PFSK-1 (cell line): Measurements from ENCODE around the gene ZNF485.

Source experiments
- FOXP2 ChIP-seq: optimal IDR thresholded peaks from 2 replicates; pipeline ENCODE3; 2011; ENCODE audit warnings: borderline replicate concordance, control low read depth, inconsistent platforms; ENCODE audit not compliant: insufficient read depth; ENCODE audit errors: extremely low read length, extremely low read depth
- POLR2AphosphoS5 ChIP-seq: IDR thresholded peaks from 2 replicates; pipeline ENCODE4 v1.6.1; 2012; ENCODE audit warnings: low read depth, mild to moderate bottlenecking, control low read depth, low read length, moderate library complexity
- TAF1 ChIP-seq: IDR thresholded peaks from 2 replicates; pipeline ENCODE4 v1.6.1; 2012; ENCODE audit warnings: low read length, control low read depth, borderline replicate concordance; ENCODE audit not compliant: insufficient read depth
- TF ChIP-seq, protein P1 (sequence below), 2 experiments: IDR thresholded peaks; 2 replicates each; pipeline versions ENCODE4 v1.6.1 to v1.8.0; 2011 to 2012; ENCODE audit warnings: low read depth in 2 of 2, low read length in 2 of 2, control low read depth in 1 of 2, inconsistent platforms in 1 of 2, mild to moderate bottlenecking in 1 of 2, moderate library complexity in 1 of 2; ENCODE audit not compliant: insufficient read depth in 1 of 2

DNA sequence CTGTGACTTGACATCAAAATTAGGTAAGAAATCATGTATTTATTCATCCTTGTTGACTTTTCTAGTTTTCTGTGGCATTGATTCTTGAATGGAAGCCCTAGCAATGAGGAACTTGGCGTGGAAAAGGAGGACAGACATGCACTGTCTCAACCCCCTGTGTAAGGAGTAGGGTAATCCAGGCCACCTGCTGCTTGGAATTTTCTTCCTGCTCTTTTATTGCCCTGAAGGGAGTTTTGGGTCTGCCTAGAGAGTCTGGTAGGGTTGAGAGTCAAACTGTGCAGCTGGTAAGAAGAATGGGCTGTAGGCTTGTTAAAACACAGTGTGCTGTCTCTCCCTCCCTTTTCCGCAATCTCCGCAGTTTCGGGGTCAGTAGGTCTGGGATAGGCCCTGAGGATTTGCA, 22.7 kb downstream of the ZNF485 start:
- no peak for TF ChIP-seq POLR2AphosphoS5
- no peak for TF ChIP-seq TAF1
- TF ChIP-seq, protein P1, sequence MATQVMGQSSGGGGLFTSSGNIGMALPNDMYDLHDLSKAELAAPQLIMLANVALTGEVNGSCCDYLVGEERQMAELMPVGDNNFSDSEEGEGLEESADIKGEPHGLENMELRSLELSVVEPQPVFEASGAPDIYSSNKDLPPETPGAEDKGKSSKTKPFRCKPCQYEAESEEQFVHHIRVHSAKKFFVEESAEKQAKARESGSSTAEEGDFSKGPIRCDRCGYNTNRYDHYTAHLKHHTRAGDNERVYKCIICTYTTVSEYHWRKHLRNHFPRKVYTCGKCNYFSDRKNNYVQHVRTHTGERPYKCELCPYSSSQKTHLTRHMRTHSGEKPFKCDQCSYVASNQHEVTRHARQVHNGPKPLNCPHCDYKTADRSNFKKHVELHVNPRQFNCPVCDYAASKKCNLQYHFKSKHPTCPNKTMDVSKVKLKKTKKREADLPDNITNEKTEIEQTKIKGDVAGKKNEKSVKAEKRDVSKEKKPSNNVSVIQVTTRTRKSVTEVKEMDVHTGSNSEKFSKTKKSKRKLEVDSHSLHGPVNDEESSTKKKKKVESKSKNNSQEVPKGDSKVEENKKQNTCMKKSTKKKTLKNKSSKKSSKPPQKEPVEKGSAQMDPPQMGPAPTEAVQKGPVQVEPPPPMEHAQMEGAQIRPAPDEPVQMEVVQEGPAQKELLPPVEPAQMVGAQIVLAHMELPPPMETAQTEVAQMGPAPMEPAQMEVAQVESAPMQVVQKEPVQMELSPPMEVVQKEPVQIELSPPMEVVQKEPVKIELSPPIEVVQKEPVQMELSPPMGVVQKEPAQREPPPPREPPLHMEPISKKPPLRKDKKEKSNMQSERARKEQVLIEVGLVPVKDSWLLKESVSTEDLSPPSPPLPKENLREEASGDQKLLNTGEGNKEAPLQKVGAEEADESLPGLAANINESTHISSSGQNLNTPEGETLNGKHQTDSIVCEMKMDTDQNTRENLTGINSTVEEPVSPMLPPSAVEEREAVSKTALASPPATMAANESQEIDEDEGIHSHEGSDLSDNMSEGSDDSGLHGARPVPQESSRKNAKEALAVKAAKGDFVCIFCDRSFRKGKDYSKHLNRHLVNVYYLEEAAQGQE (IDR thresholded peaks at IDR 0.05; ENCODE audit: insufficient read depth in 1 of 2, low read depth in 2 of 2, low read length in 2 of 2): no peak
- no peak for TF ChIP-seq FOXP2
